ENCODE results near the gene LETM1. TPM values are rescaled to one million over a fixed set of nuclear protein-coding genes. Genes with fewer than 3 reads are reported as not detected.

LETM1 gene
- total RNA-seq: 108 and 137 TPM in 2 replicates

DNA sequence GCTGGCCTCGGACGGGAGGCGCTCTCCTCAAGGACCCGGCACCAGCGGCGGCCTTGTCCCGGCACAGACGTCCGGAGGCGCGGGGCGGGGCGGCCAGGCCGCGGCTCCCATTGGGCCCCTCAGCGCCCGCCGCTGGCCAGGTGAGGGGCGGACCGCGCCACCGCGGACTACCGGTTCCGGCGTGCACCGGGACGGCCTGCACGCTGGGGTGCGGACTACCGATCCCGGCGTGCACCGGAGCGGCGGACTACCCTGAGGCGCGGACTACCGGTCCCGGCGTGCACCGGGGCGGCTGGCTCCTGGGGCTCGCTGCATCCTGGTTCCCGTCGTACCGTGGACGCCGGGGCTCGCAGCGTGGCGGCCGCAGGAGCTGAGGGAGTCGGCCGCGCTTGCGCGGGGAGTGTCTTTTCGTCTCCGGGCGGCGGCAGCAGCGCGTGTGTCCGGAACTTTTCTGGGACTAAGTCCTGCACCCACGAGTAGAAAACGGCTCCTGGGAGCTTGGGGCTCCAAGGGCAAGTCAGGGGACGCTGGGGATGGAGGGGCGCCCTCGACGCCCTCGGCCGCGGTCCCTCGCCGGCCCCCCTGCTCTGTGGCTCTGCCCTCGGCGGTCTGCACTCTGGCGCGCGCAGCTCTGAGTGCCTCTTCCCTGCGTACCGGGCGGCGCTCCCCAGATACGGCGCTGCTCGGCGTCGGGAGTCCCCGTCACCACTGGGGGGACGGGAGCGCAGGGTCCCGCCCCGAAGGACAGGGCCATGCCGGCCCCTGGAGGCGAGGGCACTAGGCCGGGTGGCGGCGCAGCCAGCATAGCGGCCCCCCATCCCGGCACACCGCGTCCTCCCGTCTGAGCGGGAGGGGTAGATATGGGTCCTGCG, at the start of gene LETM1:
Gene LETM1, minus strand, starts transcription at position 86 of the 872 bp plus-strand sequence. CDS start 206 bp downstream, outside the sequence.

DNA sequence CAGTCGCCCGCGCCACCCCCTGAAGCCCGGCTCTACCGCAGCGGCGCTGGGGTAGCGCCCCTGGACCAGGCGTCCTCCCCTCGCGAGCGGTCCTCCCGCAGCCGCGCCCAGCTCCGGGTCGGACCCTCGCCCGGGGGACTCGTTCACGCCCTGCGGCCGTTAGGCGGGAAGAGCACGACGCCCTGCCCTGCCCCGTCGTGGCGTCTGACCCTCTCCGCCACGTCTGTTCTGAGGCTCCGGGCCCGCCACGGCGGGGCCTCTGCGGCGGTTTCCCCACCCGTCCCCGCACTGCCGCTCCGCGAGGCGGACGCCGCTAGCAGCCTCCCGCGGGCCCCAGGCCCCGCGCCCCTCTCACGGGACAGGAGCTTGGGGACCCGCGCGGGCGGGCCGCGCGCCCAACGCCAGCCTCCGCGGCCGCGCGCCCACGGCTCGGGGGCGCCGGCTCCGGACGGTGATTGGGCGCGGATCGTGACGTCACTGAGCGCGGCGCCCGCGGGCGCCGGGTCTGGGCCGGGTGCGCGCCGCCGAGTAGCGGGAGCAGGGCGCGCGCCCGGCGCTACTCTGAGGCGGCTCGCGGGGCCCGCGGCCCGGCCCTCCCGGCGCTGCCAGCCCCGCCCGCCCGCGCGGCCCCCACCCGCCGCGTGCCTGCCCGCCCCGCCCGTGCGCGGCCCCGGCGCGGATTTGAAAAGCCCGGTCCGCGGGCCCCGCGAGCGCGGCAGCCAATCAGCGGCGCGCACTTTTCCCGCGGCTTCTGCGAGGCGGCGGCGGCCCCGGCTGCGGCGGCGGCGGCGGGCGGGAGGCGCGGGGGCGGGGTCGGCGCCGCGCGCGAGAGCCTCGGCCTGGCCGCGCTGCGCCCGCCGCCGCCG, 14.9 kb upstream of the LETM1 start, which contains the start of gene NSD2:
Gene NSD2, plus strand, starts transcription at position 816 of the 866 bp plus-strand sequence. CDS start 29,262 bp downstream, outside the sequence.

DNA sequence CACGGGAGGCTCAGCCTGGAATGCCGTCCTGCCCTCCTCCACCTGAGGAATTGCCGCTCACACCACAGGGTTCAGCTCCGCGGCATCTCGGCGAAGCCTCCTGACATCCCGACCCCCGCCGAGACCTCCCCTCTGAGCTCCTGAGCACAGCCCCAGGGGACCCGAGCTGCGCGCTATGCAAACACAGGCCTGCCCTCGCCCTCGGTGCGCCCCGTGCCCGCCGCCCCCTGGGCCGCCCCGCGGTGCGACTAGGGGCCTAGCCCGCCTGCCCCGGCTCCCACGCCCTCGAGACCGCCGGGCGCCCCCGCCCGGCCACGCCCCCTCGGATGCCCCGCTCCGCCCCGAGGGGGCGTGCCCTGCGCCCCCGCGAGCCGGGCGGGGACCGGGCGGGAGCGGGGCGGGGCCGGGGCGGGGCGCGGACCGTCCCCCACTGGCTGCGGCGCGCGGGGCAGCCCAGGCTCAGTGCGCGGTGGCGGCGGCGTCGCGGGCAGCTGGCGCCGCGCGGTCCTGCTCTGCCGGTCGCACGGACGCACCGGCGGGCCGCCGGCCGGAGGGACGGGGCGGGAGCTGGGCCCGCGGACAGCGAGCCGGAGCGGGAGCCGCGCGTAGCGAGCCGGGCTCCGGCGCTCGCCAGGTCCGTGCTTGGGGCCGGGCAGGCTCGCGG, 63.0 kb downstream of the LETM1 start, which contains the start of gene FGFR3:
Gene FGFR3, plus strand, starts transcription at position 462 of the 664 bp plus-strand sequence. CDS start 642 bp downstream, outside the sequence.

Other genes starting within 250 kb of the LETM1 start
- gene FAM53A, start 171.8 kb downstream of the LETM1 start, total RNA-seq: 1.3 and 1.4 TPM in 2 replicates
- gene SLBP, start 143.8 kb downstream of the LETM1 start, total RNA-seq: 50.0 and 56.0 TPM in 2 replicates
- 18.5 and 22.5 TPM in 2 replicates for gene TMEM129, start 134.8 kb downstream of the LETM1 start, total RNA-seq
- gene TACC3, start 134.6 kb downstream of the LETM1 start, total RNA-seq: 11.0 and 23.0 TPM in 2 replicates
- 0.63 and 1.4 TPM in 2 replicates for gene FGFR3, start 62.9 kb downstream of the LETM1 start, total RNA-seq
- 47.7 and 54.8 TPM in 2 replicates for gene NSD2, start 15.2 kb upstream of the LETM1 start, total RNA-seq
- gene NELFA, start 152.8 kb upstream of the LETM1 start, total RNA-seq: 13.0 and 16.1 TPM in 2 replicates
- gene NAT8L, start 203.2 kb upstream of the LETM1 start, total RNA-seq: 0.09 and 0.38 TPM in 2 replicates